ENCODE measurements around the gene APBA2.

Gene APBA2

DNA sequence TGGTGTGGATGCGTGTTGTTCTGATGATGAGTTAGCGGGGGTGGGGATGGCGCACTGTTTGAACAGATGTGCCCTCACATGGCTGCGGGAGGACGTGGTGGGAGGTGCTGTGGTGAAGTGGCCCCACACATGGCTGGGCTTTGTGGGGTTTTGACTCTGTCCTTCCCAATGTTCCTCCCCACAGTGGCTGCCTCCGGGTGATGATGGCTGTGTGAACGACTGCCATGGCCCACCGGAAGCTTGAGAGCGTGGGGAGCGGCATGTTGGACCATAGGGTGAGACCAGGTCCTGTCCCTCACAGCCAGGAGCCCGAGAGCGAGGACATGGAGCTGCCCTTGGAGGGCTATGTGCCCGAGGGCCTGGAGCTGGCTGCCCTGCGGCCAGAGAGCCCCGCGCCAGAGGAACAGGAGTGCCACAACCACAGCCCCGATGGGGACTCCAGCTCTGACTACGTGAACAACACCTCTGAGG is 167.9 kb downstream of the APBA2 start:
- TF ChIP-seq, protein P1, sequence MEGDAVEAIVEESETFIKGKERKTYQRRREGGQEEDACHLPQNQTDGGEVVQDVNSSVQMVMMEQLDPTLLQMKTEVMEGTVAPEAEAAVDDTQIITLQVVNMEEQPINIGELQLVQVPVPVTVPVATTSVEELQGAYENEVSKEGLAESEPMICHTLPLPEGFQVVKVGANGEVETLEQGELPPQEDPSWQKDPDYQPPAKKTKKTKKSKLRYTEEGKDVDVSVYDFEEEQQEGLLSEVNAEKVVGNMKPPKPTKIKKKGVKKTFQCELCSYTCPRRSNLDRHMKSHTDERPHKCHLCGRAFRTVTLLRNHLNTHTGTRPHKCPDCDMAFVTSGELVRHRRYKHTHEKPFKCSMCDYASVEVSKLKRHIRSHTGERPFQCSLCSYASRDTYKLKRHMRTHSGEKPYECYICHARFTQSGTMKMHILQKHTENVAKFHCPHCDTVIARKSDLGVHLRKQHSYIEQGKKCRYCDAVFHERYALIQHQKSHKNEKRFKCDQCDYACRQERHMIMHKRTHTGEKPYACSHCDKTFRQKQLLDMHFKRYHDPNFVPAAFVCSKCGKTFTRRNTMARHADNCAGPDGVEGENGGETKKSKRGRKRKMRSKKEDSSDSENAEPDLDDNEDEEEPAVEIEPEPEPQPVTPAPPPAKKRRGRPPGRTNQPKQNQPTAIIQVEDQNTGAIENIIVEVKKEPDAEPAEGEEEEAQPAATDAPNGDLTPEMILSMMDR (IDR thresholded peaks at IDR 0.05; ENCODE audit: extremely low read depth, missing control alignments) = no peak
- no peak for DNase-seq (ENCODE audit: low spot score)

DNA sequence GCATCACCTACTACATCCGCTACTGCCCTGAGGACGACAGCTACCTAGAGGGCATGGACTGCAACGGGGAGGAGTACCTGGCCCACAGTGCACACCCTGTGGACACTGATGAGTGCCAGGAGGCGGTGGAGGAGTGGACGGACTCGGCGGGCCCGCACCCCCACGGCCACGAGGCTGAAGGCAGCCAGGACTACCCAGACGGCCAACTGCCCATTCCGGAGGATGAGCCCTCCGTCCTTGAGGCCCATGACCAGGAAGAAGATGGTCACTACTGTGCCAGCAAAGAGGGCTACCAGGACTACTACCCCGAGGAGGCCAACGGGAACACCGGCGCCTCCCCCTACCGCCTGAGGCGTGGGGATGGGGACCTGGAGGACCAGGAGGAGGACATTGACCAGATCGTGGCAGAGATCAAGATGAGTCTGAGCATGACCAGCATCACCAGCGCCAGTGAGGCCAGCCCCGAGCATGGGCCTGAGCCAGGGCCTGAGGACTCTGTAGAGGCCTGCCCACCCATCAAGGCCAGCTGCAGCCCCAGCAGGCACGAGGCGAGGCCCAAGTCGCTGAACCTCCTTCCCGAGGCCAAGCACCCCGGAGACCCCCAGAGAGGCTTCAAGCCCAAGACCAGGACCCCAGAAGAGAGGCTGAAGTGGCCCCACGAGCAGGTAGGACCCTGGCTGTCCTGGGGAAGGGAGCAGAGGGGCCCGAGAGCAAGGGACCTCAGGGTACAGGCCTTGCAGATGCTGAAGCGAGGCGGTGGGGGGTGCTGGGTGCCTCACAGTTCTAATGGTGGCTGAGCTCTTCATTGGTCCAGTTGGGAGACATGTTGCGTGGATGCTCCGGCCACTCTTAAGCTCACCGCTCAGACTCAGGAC is 168.6 kb downstream of the APBA2 start:
- TF ChIP-seq, protein P1 (IDR thresholded peaks at IDR 0.05; ENCODE audit: extremely low read depth, missing control alignments) = no peak
- DNase-seq (ENCODE audit: low spot score) = no peak

DNA sequence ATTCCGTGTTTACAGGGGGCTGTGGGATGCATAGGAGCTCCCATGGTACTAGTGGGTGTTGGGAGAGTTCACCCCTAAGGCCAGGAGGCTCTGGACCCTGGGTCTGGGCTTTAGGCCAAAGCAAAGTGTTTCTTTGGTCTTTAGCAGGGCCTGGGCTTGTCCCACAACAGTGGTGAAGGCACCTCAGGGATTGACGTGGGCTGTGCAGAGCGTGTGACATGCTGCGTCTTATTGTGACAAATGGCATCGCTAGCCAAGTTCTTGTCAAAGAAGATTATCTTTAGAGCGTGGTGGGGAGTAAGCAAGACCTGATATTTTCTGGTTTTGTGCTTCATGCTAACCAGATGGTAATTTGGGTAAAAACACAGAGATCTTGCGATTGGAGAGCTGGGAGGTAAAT is 170.1 kb downstream of the APBA2 start:
- TF ChIP-seq, protein P1 (IDR thresholded peaks at IDR 0.05; ENCODE audit: extremely low read depth, missing control alignments) = no peak
- DNase-seq (ENCODE audit: low spot score) = no peak

DNA sequence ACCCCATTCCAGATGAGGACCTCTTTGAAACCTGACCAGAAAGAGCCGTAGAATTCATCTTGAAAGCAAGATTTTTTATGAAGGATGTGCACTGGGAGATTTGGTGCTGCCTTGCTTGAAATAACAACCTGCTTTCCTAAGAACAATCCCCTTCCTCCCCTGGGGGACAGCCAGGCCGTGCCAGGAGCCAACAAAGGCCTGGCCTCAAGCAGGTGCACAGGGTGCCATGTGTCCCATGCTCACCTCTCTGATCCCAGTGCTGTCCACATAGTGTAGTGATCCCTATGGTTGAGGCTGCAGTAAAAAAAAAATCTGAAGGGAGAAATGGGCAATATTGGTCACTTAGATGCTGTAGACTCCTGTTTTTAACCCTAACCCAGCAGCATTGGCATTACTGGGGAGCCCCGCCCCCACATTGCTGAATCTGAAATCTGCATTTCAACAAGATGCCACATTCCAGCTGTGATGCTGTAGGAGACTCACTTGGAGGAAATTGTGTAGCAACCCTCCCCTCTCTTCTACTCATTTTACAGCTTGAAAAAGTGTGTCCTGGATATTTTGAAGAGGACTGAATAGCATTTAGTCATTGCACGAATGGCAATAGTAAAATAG is 171.2 kb downstream of the APBA2 start:
- DNase-seq (ENCODE audit: low spot score) = no peak
- TF ChIP-seq, protein P1 (IDR thresholded peaks at IDR 0.05; ENCODE audit: extremely low read depth, missing control alignments) = no peak

DNA sequence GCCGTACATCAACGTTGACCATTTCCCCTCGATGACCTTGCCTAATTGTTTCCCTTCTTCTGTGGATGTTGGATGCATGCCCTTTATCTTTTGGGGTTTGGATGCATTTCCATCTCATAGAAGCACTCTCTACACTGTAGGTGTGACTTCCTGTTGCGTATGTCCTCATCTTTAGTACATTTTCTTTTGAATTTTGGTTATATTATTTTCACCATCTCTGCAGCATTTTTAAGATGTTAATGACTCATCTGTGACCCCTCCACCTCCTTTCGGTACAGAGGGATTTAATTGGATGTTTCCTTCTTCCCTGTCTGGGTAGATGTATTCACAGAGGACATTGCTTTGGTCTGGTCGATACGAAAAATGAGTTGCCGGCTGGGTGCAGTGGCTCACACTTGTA is 172.1 kb downstream of the APBA2 start:
- no peak for DNase-seq (ENCODE audit: low spot score)
- TF ChIP-seq, protein P1 (IDR thresholded peaks at IDR 0.05; ENCODE audit: extremely low read depth, missing control alignments) = no peak

DNA sequence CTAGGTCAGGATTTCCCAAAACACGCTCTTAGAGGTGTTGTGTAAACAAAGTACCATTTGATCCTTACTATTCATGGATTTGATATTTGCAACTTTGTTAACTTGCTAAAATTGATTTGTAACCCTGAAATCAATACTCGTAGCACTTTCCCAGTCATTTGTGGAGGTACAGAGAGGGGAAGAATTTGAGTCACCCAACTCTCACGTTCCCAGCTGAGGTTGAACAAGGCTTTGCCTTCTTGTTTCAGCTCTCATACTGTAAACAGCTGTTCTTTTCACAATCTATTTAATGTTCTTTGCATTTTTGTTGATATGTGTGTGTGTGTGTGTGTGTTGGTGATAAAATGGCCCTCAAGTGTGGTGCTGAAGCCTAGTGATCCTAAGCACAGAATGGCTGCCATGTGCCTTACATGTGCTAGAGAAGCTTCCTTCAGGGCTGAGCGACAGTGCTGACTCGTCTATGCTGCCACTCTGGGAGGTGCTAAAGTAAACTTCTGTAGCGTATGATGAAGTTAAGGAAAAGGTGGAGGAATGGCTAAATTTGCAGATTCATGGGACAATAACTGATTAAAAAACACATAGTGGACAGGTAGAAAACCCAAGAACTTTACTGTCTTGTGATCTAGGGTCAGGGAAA is 173.2 kb downstream of the APBA2 start:
- no peak for DNase-seq (ENCODE audit: low spot score)
- TF ChIP-seq, protein P1 (IDR thresholded peaks at IDR 0.05; ENCODE audit: extremely low read depth, missing control alignments) = no peak

Measured in GM20000 (cell line).